ENCODE measurements around the gene ALOXE3.
A peak's percentile ranks its signal among the peaks of the same experiment; 100 is the strongest.
"Not testable (repeated sequence)": the region's sequence is repeated elsewhere in the genome, so short reads cannot be mapped to it uniquely, and the experiment has no call there.

ALOXE3 gene

GRCh38 chr17:8109661-8110455 lies 8.5 kb downstream of the ALOXE3 start:
- H3K27ac ChIP-seq (ENCODE audit: low read depth, low read length), result no peak overlapping the region
- H3K4me3 ChIP-seq (ENCODE audit: low read depth in 1 of 2, low read length in 2 of 2), result peak overlapping the region; percentile 67 to 69
- no peaks in the 10 kb centered on the region for H3K36me3 ChIP-seq (ENCODE audit: control insufficient read depth in 1 of 2, insufficient read depth in 2 of 2, low read length in 2 of 2)
- H3K9ac ChIP-seq (ENCODE audit: low read depth in 1 of 2, low read length in 2 of 2), result peak overlapping the region in 1 of 2 donors; percentile 25
- H3K9me3 ChIP-seq (ENCODE audit: control insufficient read depth in 1 of 2, low read length in 2 of 2), result no peaks in the 10 kb centered on the region
- peaks cover 42 to 46% of the 10 kb centered on the region in 2 donors for H3K27me3 ChIP-seq (ENCODE audit: control insufficient read depth in 1 of 2, insufficient read depth in 2 of 2, low read length in 2 of 2)
- peaks cover 5 to 10% of the 10 kb centered on the region in 2 donors for H3K4me1 ChIP-seq (ENCODE audit: control insufficient read depth in 1 of 2, insufficient read depth in 2 of 2, low read length in 2 of 2)

- peaks cover 36 to 39% of the 10 kb centered on the region in 2 donors for H3K27me3 ChIP-seq (ENCODE audit: control insufficient read depth in 1 of 2, insufficient read depth in 2 of 2, low read length in 2 of 2)
- H3K27ac ChIP-seq (ENCODE audit: low read depth, low read length), result no peak overlapping the region
- no peaks in the 10 kb centered on the region for H3K9me3 ChIP-seq (ENCODE audit: control insufficient read depth in 1 of 2, low read length in 2 of 2)
- H3K36me3 ChIP-seq (ENCODE audit: control insufficient read depth in 1 of 2, insufficient read depth in 2 of 2, low read length in 2 of 2), result no peaks in the 10 kb centered on the region
- no peak overlapping the region for H3K4me3 ChIP-seq (ENCODE audit: low read depth in 1 of 2, low read length in 2 of 2)
- H3K9ac ChIP-seq (ENCODE audit: low read depth in 1 of 2, low read length in 2 of 2), result no peak overlapping the region
- H3K4me1 ChIP-seq (ENCODE audit: control insufficient read depth in 1 of 2, insufficient read depth in 2 of 2, low read length in 2 of 2), result peaks cover 5 to 10% of the 10 kb centered on the region in 2 donors
These were observed 9.2 kb downstream of the ALOXE3 start for GRCh38 chr17:8108972-8109660.

- peaks cover 20 to 25% of the 10 kb centered on the region in 2 donors for H3K27me3 ChIP-seq (ENCODE audit: control insufficient read depth in 1 of 2, insufficient read depth in 2 of 2, low read length in 2 of 2)
These were observed 11.3 kb downstream of the ALOXE3 start for GRCh38 chr17:8106980-8107379.

DNA sequence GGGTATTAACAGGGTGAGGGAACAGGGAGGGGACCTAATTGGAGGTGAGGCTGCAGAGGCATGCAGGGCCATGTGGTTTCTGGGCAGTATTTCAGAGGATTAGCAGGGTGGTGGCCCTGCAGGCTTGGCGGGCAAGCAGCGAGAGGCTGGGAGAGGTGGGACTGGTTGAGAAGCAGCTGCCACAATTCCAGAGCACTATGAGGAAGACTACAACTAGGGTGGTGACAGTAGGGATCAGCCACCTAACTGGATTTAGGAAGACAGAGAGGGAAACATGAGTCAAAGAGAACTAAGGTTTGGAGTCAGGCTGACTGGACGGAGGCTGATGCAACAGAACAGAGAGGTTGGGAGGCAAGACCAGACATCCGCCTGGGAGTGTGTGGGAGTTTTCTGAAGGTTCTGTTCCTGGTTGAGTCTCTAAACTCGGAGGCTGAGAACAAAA lies 12.3 kb downstream of the ALOXE3 start:
- H3K4me3 ChIP-seq (ENCODE audit: low read depth in 1 of 2, low read length in 2 of 2), result no peak overlapping the region
- H3K36me3 ChIP-seq (ENCODE audit: control insufficient read depth in 1 of 2, insufficient read depth in 2 of 2, low read length in 2 of 2), result no peaks in the 10 kb centered on the region
- peaks cover 5 to 10% of the 10 kb centered on the region in 2 donors for H3K4me1 ChIP-seq (ENCODE audit: control insufficient read depth in 1 of 2, insufficient read depth in 2 of 2, low read length in 2 of 2)
- peaks cover 15 to 19% of the 10 kb centered on the region in 2 donors for H3K27me3 ChIP-seq (ENCODE audit: control insufficient read depth in 1 of 2, insufficient read depth in 2 of 2, low read length in 2 of 2)
- no peaks in the 10 kb centered on the region for H3K9me3 ChIP-seq (ENCODE audit: control insufficient read depth in 1 of 2, low read length in 2 of 2)
- no peak overlapping the region for H3K27ac ChIP-seq (ENCODE audit: low read depth, low read length)
- H3K9ac ChIP-seq (ENCODE audit: low read depth in 1 of 2, low read length in 2 of 2), result no peak overlapping the region

More at GRCh38 chr17:8106980-8107379, 11.3 kb downstream of the ALOXE3 start:
- H3K4me1 ChIP-seq (ENCODE audit: control insufficient read depth in 1 of 2, insufficient read depth in 2 of 2, low read length in 2 of 2), result peaks cover 5 to 10% of the 10 kb centered on the region in 2 donors
- not testable (repeated sequence) for H3K36me3 ChIP-seq (ENCODE audit: control insufficient read depth in 1 of 2, insufficient read depth in 2 of 2, low read length in 2 of 2); H3K4me3 ChIP-seq (ENCODE audit: low read depth in 1 of 2, low read length in 2 of 2); H3K27ac ChIP-seq (ENCODE audit: low read depth, low read length); H3K9me3 ChIP-seq (ENCODE audit: control insufficient read depth in 1 of 2, low read length in 2 of 2); H3K9ac ChIP-seq (ENCODE audit: low read depth in 1 of 2, low read length in 2 of 2)

- Histone ChIP-seq H3K4me1 (ENCODE audit: control insufficient read depth in 1 of 2, insufficient read depth in 2 of 2, low read length in 2 of 2) (peaks cover 3% of the 10 kb centered on the region in 2 donors), H3K9ac (ENCODE audit: low read depth in 1 of 2, low read length in 2 of 2) (no peak overlapping the region), H3K36me3 (ENCODE audit: control insufficient read depth in 1 of 2, insufficient read depth in 2 of 2, low read length in 2 of 2) (no peaks in the 10 kb centered on the region), H3K27ac (ENCODE audit: low read depth, low read length) (no peak overlapping the region), H3K9me3 (ENCODE audit: control insufficient read depth in 1 of 2, low read length in 2 of 2) (no peaks in the 10 kb centered on the region), H3K27me3 (ENCODE audit: control insufficient read depth in 1 of 2, insufficient read depth in 2 of 2, low read length in 2 of 2) (peaks cover 8 to 12% of the 10 kb centered on the region in 2 donors), H3K4me3 (ENCODE audit: low read depth in 1 of 2, low read length in 2 of 2) (no peak overlapping the region)
These were observed 13.4 kb downstream of the ALOXE3 start for GRCh38 chr17:8104911-8105310.

DNA sequence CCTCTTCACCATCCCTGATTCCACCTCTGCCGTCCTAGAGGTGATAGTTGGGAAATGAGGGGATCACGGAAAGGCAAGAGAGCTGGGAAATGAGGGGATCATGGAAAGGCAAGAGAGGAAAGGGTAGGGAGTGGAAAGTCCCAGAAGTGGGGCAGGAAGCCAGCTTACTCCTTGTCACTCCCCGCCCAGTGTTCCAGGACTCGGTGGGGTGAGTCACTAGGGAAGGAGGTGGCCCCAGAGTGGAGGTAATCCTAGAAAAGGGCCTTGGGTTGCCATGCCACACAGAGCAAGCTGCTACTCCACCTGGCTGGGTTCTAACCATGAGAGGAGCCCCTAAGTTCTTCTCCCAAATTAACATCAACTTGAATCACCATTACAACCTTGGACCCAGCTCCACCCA lies 14.8 kb downstream of the ALOXE3 start:
- Histone ChIP-seq H3K4me3 (ENCODE audit: low read depth in 1 of 2, low read length in 2 of 2) (no peak overlapping the region), H3K9ac (ENCODE audit: low read depth in 1 of 2, low read length in 2 of 2) (no peak overlapping the region), H3K27ac (ENCODE audit: low read depth, low read length) (no peak overlapping the region), H3K4me1 (ENCODE audit: control insufficient read depth in 1 of 2, insufficient read depth in 2 of 2, low read length in 2 of 2) (no peaks in the 10 kb centered on the region), H3K36me3 (ENCODE audit: control insufficient read depth in 1 of 2, insufficient read depth in 2 of 2, low read length in 2 of 2) (no peaks in the 10 kb centered on the region), H3K9me3 (ENCODE audit: control insufficient read depth in 1 of 2, low read length in 2 of 2) (no peaks in the 10 kb centered on the region), H3K27me3 (ENCODE audit: control insufficient read depth in 1 of 2, insufficient read depth in 2 of 2, low read length in 2 of 2) (peaks cover 0 to 3% of the 10 kb centered on the region in 2 donors)

GRCh38 chr17:8101721-8102120 lies 16.6 kb downstream of the ALOXE3 start:
- no peak overlapping the region for H3K27ac ChIP-seq (ENCODE audit: low read depth, low read length)
- H3K4me1 ChIP-seq (ENCODE audit: control insufficient read depth in 1 of 2, insufficient read depth in 2 of 2, low read length in 2 of 2), result no peaks in the 10 kb centered on the region
- H3K36me3 ChIP-seq (ENCODE audit: control insufficient read depth in 1 of 2, insufficient read depth in 2 of 2, low read length in 2 of 2), result no peaks in the 10 kb centered on the region
- H3K27me3 ChIP-seq (ENCODE audit: control insufficient read depth in 1 of 2, insufficient read depth in 2 of 2, low read length in 2 of 2), result no peaks in the 10 kb centered on the region
- H3K9ac ChIP-seq (ENCODE audit: low read depth in 1 of 2, low read length in 2 of 2), result no peak overlapping the region
- no peak overlapping the region for H3K4me3 ChIP-seq (ENCODE audit: low read depth in 1 of 2, low read length in 2 of 2)
- no peaks in the 10 kb centered on the region for H3K9me3 ChIP-seq (ENCODE audit: control insufficient read depth in 1 of 2, low read length in 2 of 2)

DNA sequence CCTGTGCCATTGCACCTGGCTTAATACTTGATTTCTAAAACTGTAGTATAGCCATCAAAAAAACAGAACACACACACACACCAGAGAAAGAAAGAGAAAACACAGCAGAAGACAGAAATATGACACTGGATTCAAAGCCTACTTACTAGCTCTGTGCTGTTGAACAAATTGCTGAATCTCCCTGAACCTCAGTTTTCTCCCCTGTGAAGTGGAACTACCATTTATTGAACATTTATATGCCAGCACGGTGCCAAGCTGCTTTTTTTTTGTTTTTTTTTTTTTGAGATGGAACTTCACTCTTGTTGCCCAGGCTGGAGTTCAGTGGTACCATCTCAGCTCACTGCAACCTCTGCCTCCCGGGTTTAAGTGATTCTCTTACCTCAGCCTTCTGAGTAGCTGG lies 17.6 kb downstream of the ALOXE3 start:
- Histone ChIP-seq H3K4me1 (ENCODE audit: control insufficient read depth in 1 of 2, insufficient read depth in 2 of 2, low read length in 2 of 2) (no peaks in the 10 kb centered on the region), H3K27ac (ENCODE audit: low read depth, low read length) (no peak overlapping the region), H3K36me3 (ENCODE audit: control insufficient read depth in 1 of 2, insufficient read depth in 2 of 2, low read length in 2 of 2) (no peaks in the 10 kb centered on the region), H3K9ac (ENCODE audit: low read depth in 1 of 2, low read length in 2 of 2) (no peak overlapping the region), H3K27me3 (ENCODE audit: control insufficient read depth in 1 of 2, insufficient read depth in 2 of 2, low read length in 2 of 2) (no peaks in the 10 kb centered on the region), H3K4me3 (ENCODE audit: low read depth in 1 of 2, low read length in 2 of 2) (no peak overlapping the region), H3K9me3 (ENCODE audit: control insufficient read depth in 1 of 2, low read length in 2 of 2) (no peaks in the 10 kb centered on the region)

GRCh38 chr17:8100111-8100510 lies 18.2 kb downstream of the ALOXE3 start:
- H3K9ac ChIP-seq (ENCODE audit: low read depth in 1 of 2, low read length in 2 of 2), result no peak overlapping the region

GRCh38 chr17:8096541-8096940 lies 21.8 kb downstream of the ALOXE3 start:
- H3K9ac ChIP-seq (ENCODE audit: low read depth in 1 of 2, low read length in 2 of 2), result no peak overlapping the region
- no peaks in the 10 kb centered on the region for H3K9me3 ChIP-seq (ENCODE audit: control insufficient read depth in 1 of 2, low read length in 2 of 2)
- no peak overlapping the region for H3K27ac ChIP-seq (ENCODE audit: low read depth, low read length)
- H3K36me3 ChIP-seq (ENCODE audit: control insufficient read depth in 1 of 2, insufficient read depth in 2 of 2, low read length in 2 of 2), result no peaks in the 10 kb centered on the region
- no peak overlapping the region for H3K4me3 ChIP-seq (ENCODE audit: low read depth in 1 of 2, low read length in 2 of 2)
- H3K27me3 ChIP-seq (ENCODE audit: control insufficient read depth in 1 of 2, insufficient read depth in 2 of 2, low read length in 2 of 2), result peaks cover 8 to 14% of the 10 kb centered on the region in 2 donors
- H3K4me1 ChIP-seq (ENCODE audit: control insufficient read depth in 1 of 2, insufficient read depth in 2 of 2, low read length in 2 of 2), result no peaks in the 10 kb centered on the region

More at GRCh38 chr17:8100111-8100510, 18.2 kb downstream of the ALOXE3 start:
- no peak overlapping the region for H3K4me3 ChIP-seq (ENCODE audit: low read depth in 1 of 2, low read length in 2 of 2)
- no peaks in the 10 kb centered on the region for H3K9me3 ChIP-seq (ENCODE audit: control insufficient read depth in 1 of 2, low read length in 2 of 2)
- H3K27me3 ChIP-seq (ENCODE audit: control insufficient read depth in 1 of 2, insufficient read depth in 2 of 2, low read length in 2 of 2), result peaks cover 0 to 6% of the 10 kb centered on the region in 2 donors
- H3K27ac ChIP-seq (ENCODE audit: low read depth, low read length), result no peak overlapping the region
- H3K4me1 ChIP-seq (ENCODE audit: control insufficient read depth in 1 of 2, insufficient read depth in 2 of 2, low read length in 2 of 2), result no peaks in the 10 kb centered on the region
- no peaks in the 10 kb centered on the region for H3K36me3 ChIP-seq (ENCODE audit: control insufficient read depth in 1 of 2, insufficient read depth in 2 of 2, low read length in 2 of 2)

Measured in duodenal mucosa (tissue), 2 donors.